GM23338 (cell line): ENCODE data around the gene ERICH3. TPM values are rescaled to one million over a fixed set of nuclear protein-coding genes. Genes with fewer than 3 reads are reported as not detected.

Source experiments
- ATAC-seq: fragments of 200-7000 bp; cut with Tn5 transposase; 3 replicates; pipeline ENCODE4 v1.9.1; 2020
- DNase-seq: peaks from one replicate; pipeline ENCODE4 v3.0.0-alpha.2; 2015; ENCODE audit warnings: low spot score
- H2AFZ ChIP-seq: fragments of 200-600 bp; sonication (generic); 2 replicates; pipeline ENCODE4 v1.8.0; 2016; ENCODE audit warnings: antibody characterized with exemption, mild to moderate bottlenecking, moderate library complexity
- H3F3A ChIP-seq: fragments of 200-600 bp; sonication (generic); replicated peaks from 2 replicates; pipeline ENCODE4 v1.8.0; 2017; ENCODE audit warnings: antibody characterized with exemption, mixed run types, low read depth
- H3K27ac ChIP-seq: fragments of 200-600 bp; sonication (generic); 2 replicates; pipeline ENCODE4 v1.6.1; 2016; ENCODE audit warnings: low read depth
- H3K27me3 ChIP-seq: fragments of 200-600 bp; sonication (generic); 2 replicates; pipeline ENCODE4 v1.8.0; 2016; ENCODE audit warnings: mild to moderate bottlenecking, mixed run types, moderate library complexity; ENCODE audit not compliant: insufficient read depth
- H3K36me3 ChIP-seq: fragments of 200-600 bp; sonication (generic); 2 replicates; pipeline ENCODE4 v1.8.0; 2016; ENCODE audit warnings: mild to moderate bottlenecking; ENCODE audit not compliant: insufficient read depth
- H3K4me1 ChIP-seq: fragments of 200-600 bp; sonication (generic); 2 replicates; pipeline ENCODE4 v1.8.0; 2016; ENCODE audit warnings: mild to moderate bottlenecking, moderate library complexity; ENCODE audit not compliant: insufficient read depth
- H3K4me2 ChIP-seq: fragments of 200-600 bp; sonication (generic); 2 replicates; pipeline ENCODE4 v1.7.1; 2017; ENCODE audit warnings: mixed run types
- H3K4me3 ChIP-seq: fragments of 200-600 bp; sonication (generic); 2 replicates; pipeline ENCODE4 v1.6.1; 2016; ENCODE audit warnings: mixed run types
- H3K79me2 ChIP-seq: fragments of 200-600 bp; sonication (generic); replicated peaks from 2 replicates; pipeline ENCODE4 v1.8.0; 2017; ENCODE audit warnings: mild to moderate bottlenecking; ENCODE audit not compliant: insufficient read depth
- H3K9me2 ChIP-seq: fragments of 200-600 bp; sonication (generic); 2 replicates; pipeline ENCODE4 v1.8.0; 2017; ENCODE audit not compliant: insufficient read depth
- H4K20me1 ChIP-seq: fragments of 200-600 bp; sonication (generic); replicated peaks from 2 replicates; pipeline ENCODE4 v1.8.0; 2017; ENCODE audit warnings: mild to moderate bottlenecking; ENCODE audit not compliant: insufficient read depth
- H3K27ac Mint-ChIP-seq: 2 replicates; pipeline ENCODE4 v1.8.0; 2020; ENCODE audit warnings: inconsistent platforms, mild to moderate bottlenecking, moderate library complexity, mixed read lengths
- H3K27me3 Mint-ChIP-seq: 3 replicates; pipeline ENCODE4 v1.8.0; 2022; ENCODE audit warnings: low read depth, mild to moderate bottlenecking, moderate library complexity, mixed read lengths, inconsistent platforms; ENCODE audit not compliant: insufficient read depth, poor library complexity
- H3K36me3 Mint-ChIP-seq: 3 replicates; pipeline ENCODE4 v1.8.0; 2021; ENCODE audit warnings: low read depth, mild to moderate bottlenecking, inconsistent platforms, moderate library complexity, mixed read lengths
- H3K4me1 Mint-ChIP-seq: 3 replicates; pipeline ENCODE4 v1.8.0; 2020; ENCODE audit warnings: mild to moderate bottlenecking, inconsistent platforms, mixed read lengths
- H3K4me3 Mint-ChIP-seq: 3 replicates; pipeline ENCODE4 v1.8.0; 2021; ENCODE audit warnings: moderate library complexity, mild to moderate bottlenecking, inconsistent platforms, mixed read lengths
- H3K9me3 Mint-ChIP-seq: 3 replicates; pipeline ENCODE4 v1.8.0; 2020; ENCODE audit warnings: moderate library complexity, mild to moderate bottlenecking, inconsistent platforms, mixed read lengths
- CREB1 ChIP-seq: fragments of 250-450 bp; sonication (Bioruptor Pico); IDR thresholded peaks from 2 replicates; pipeline ENCODE4 v1.5.0; 2020; ENCODE audit warnings: low read depth, mild to moderate bottlenecking, moderate library complexity
- CTCF ChIP-seq, 2 experiments: fragments of 200-600 bp in 1 of 2; sonication (generic) in 1 of 2; conservative IDR thresholded peaks; 2 replicates each; pipeline versions ENCODE4 v1.5.1 to v1.6.1; 2016 to 2017; ENCODE audit warnings: antibody characterized with exemption in 2 of 2, low read depth in 2 of 2, mild to moderate bottlenecking in 2 of 2, moderate library complexity in 1 of 2
- NANOG ChIP-seq: IDR thresholded peaks from 2 replicates; pipeline ENCODE4 v1.6.1; 2016; ENCODE audit warnings: antibody characterized with exemption, borderline replicate concordance
- ZNF462 ChIP-seq: fragments of 250-450 bp; sonication (Bioruptor Pico); IDR thresholded peaks from 2 replicates; pipeline ENCODE4 v1.5.0; 2020; ENCODE audit warnings: mild to moderate bottlenecking, moderate library complexity
- polyA plus RNA-seq: library from polyadenylated mRNA; unstranded; fragments of >200 nt; fragmentation: Nextera tagmentation; extraction: Ambion mirVana; gene quantifications from 2 replicates; pipeline ENCODE4 v1.2.1, GENCODE V29; 2016
- total RNA-seq: library from RNA; depleted of rRNA; stranded (reverse); fragments of >200 nt; shearing (Covaris generic); gene quantifications from 2 replicates; pipeline ENCODE4 v1.2.3, GENCODE V29; 2014
- TF ChIP-seq, protein P1 (sequence below): IDR thresholded peaks from 2 replicates; pipeline ENCODE4 v1.6.1; 2016; ENCODE audit warnings: antibody characterized with exemption

The ERICH3 gene
- total and polyA plus RNA-seq, 2 experiments from 2014 or later: not detected

GRCh38 chr1:74534241-74534640, 139.4 kb downstream of the ERICH3 start (continued):
- TF ChIP-seq ZNF462 (CRISPR knock-in tag) (no peak), CTCF (conservative IDR thresholded peaks at IDR 0.05; ENCODE audit: low read depth in 2 of 2) (no peak), NANOG (no peak), CREB1 (CRISPR knock-in tag) (no peak)
- TF ChIP-seq, protein P1, sequence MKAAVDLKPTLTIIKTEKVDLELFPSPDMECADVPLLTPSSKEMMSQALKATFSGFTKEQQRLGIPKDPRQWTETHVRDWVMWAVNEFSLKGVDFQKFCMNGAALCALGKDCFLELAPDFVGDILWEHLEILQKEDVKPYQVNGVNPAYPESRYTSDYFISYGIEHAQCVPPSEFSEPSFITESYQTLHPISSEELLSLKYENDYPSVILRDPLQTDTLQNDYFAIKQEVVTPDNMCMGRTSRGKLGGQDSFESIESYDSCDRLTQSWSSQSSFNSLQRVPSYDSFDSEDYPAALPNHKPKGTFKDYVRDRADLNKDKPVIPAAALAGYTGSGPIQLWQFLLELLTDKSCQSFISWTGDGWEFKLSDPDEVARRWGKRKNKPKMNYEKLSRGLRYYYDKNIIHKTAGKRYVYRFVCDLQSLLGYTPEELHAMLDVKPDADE: no peak

DNA sequence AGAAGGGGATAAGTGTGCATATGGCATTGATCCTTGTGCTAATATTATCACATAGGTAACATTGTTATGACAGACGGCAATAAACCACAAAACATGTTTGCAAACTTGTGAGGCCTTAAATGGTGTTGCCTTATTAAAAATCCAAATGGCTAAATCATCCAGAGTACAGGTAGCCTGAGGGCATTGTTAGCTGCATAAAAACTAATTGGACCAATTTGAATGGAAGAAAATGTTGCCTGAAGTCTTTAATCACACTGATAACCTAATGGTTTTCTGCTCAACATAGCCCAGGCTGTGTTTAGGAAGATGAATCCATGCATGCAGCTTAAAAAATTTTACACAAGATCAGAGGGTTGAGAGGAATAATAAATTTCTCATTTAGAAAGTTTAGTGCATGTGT, 141.8 kb downstream of the ERICH3 start:
- Mint-ChIP-seq H3K27me3 (peaks cover 4% of the 10 kb centered on the region), H3K9me3 (no peaks in the 10 kb centered on the region), H3K36me3 (no peaks in the 10 kb centered on the region; the same call in 2 of the 3 replicates), H3K4me3 (no peak overlapping the region), H3K4me1 (peaks cover 12% of the 10 kb centered on the region), H3K27ac (no peak overlapping the region)
- no peak for DNase-seq
- no peaks in the 10 kb centered on the region for H3F3A ChIP-seq
- H3K27me3 ChIP-seq: no peaks in the 10 kb centered on the region
- H3K79me2 ChIP-seq: no peaks in the 10 kb centered on the region
- peaks cover 5% of the 10 kb centered on the region; the same call in 1 of the 2 replicates for H3K9me2 ChIP-seq
- H3K4me3 ChIP-seq: no peak overlapping the region
- no peaks in the 10 kb centered on the region for H3K36me3 ChIP-seq
- no peak overlapping the region for H3K27ac ChIP-seq
- ATAC-seq: no peak
- no peaks in the 10 kb centered on the region; the same call in 1 of the 2 replicates for H3K4me1 ChIP-seq
- no peak overlapping the region for H2AFZ ChIP-seq
- H3K4me2 ChIP-seq: no peak overlapping the region
- no peaks in the 10 kb centered on the region for H4K20me1 ChIP-seq
- no peak for TF ChIP-seq ZNF462 (CRISPR knock-in tag)
